ENCODE data around the gene UBXN1.

DNA sequence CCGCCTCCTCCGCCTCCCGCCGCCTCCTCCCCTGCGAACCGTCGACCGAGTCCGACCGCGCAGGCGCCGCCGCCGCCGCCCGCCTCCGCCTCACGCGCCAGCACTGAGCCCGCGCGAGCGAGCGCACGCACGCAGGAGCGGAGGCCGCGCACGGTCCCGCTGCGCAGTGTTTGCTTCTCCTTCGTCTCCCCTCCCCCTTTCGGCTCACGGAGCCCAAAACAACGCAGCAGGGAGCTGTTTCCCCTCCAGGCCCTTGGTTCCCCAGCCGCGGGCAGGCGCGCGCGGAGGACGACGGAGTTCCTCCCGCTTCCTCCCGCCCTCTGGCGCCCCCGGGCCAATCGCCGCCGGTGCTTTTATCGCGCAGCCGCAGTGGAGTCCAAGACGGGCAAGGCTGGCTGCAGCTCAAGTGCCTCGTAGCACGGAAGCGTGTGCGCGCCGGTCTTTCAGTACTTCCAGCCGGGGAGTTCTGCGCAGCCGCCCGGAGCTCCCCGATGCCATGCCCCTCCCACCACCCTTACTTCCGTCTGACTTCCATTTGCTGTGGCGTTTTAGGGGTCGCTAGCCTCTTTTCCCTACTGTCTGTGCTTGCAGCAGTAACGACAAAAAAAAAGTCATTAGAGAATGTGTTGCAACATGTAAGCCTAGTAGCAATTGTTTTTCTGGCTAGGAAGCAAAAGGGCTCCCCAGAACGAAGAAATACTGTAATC lies 48.4 kb upstream of the UBXN1 start, which contains the start of gene HNRNPUL2:
- TF ChIP-seq, protein P1, sequence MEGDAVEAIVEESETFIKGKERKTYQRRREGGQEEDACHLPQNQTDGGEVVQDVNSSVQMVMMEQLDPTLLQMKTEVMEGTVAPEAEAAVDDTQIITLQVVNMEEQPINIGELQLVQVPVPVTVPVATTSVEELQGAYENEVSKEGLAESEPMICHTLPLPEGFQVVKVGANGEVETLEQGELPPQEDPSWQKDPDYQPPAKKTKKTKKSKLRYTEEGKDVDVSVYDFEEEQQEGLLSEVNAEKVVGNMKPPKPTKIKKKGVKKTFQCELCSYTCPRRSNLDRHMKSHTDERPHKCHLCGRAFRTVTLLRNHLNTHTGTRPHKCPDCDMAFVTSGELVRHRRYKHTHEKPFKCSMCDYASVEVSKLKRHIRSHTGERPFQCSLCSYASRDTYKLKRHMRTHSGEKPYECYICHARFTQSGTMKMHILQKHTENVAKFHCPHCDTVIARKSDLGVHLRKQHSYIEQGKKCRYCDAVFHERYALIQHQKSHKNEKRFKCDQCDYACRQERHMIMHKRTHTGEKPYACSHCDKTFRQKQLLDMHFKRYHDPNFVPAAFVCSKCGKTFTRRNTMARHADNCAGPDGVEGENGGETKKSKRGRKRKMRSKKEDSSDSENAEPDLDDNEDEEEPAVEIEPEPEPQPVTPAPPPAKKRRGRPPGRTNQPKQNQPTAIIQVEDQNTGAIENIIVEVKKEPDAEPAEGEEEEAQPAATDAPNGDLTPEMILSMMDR (conservative IDR thresholded peaks at IDR 0.05; ENCODE audit: low read length): 0 out of 2 replicates have a peak, but pooled peaks have one; percentile 25
- no peak for TF ChIP-seq EZH2phosphoT487 (IDR thresholded peaks at IDR 0.05; ENCODE audit: borderline replicate concordance, low read depth, low read length)
